ENCODE measurements around the gene PPP1R17.

- TF ChIP-seq GATA2 (IDR thresholded peaks at IDR 0.05; ENCODE audit: low read depth, low read length), result no peak
- no peak for TF ChIP-seq GATA3 (IDR thresholded peaks at IDR 0.05; ENCODE audit: low read depth, low read length)
Measured at GRCh38 chr7:31663072-31663471, 23.9 kb upstream of the PPP1R17 start.

All from SH-SY5Y (cell line).